K562 (cell line): ENCODE results near the gene CLEC4A.

Experiments
- MEF2A ChIP-seq: IDR thresholded peaks from 2 replicates; pipeline ENCODE4 v1.6.1; 2011; ENCODE audit warnings: low read depth, mild to moderate bottlenecking, low read length, moderate library complexity; ENCODE audit not compliant: control insufficient read depth
- NFYB ChIP-seq: IDR thresholded peaks from 2 replicates; pipeline ENCODE4 v1.6.1; 2011; ENCODE audit warnings: mild to moderate bottlenecking, moderate library complexity; ENCODE audit not compliant: insufficient read length; ENCODE audit errors: extremely low read depth
- SIRT6 ChIP-seq: IDR thresholded peaks from one replicate; pipeline ENCODE4 v1.6.1; 2012; ENCODE audit warnings: low read depth, mild to moderate bottlenecking, control low read depth, inconsistent platforms, low read length, moderate library complexity
- TAF1 ChIP-seq: IDR thresholded peaks from 2 replicates; pipeline ENCODE4 v1.6.1; 2011; ENCODE audit warnings: mild to moderate bottlenecking, low read length, moderate library complexity; ENCODE audit not compliant: insufficient read depth, control insufficient read depth, severe bottlenecking; ENCODE audit errors: extremely low read depth
- ZBTB17 ChIP-seq: fragments of 450-650 bp; formaldehyde crosslinking; IDR thresholded peaks from 2 replicates; pipeline ENCODE4 v1.4.0; 2020; ENCODE audit warnings: mild to moderate bottlenecking
- ZNF12 ChIP-seq: sonication (generic); formaldehyde crosslinking; IDR thresholded peaks from 2 replicates; pipeline ENCODE4 v1.4.0; 2020; ENCODE audit warnings: mild to moderate bottlenecking, missing genetic modification reagents

DNA sequence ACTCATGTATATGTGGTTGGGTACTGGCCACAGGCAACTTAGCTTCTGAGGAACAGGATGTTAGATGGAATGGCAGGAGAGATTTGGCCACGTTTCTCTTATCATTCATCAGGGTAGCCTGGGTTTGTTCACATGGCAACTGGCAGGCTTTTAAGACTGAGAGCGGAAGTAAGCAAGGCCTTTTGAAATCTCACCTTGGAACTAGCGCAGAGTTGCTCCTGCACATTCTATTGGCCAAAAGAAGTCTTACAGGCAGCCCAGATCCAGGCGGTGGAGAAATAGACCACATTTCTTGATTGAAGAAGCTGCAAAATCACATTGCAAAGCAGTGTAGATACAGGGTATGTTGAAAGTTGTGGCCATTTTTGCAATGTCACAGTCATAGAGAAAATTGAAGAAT is 3.7 kb downstream of the CLEC4A start:
- TF ChIP-seq SIRT6 (no peak), ZNF12 (CRISPR knock-in tag) (no peak), TAF1 (no peak), NFYB (no peak), MEF2A (no peak), ZBTB17 (CRISPR knock-in tag) (no peak)
